GM19395 (cell line): ENCODE data around the gene SLC66A3.

Source experiments
- ATAC-seq: cut with Tn5 transposase; IDR thresholded peaks from one replicate; pipeline ENCODE4 v1.9.1; 2021; ENCODE audit warnings: mild to moderate bottlenecking, moderate library complexity; ENCODE audit not compliant: unreplicated experiment

Gene SLC66A3

DNA sequence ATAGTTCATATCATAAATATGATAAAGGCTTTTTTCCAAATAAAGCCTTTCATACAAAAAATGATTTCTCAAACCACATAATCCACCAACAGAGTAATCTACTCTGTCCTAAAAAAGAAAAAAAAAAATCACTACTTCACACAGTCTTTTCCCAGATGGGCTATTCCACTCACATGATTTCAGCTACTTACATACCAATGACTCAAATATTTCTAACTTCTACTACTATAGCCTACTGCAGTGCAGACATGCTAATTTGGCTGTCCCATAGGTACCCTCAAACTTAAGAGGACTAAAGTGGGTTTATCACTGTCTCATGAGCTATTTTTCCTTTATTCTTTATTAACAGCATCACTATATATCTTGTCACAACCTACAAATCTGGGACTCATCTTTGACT is 57.4 kb downstream of the SLC66A3 start:
- ATAC-seq = no peak

GRCh38 chr2:11213090-11213638 is 57.9 kb downstream of the SLC66A3 start:
- ATAC-seq = no peak

GRCh38 chr2:11213975-11214374 is 58.7 kb downstream of the SLC66A3 start:
- no peak for ATAC-seq

GRCh38 chr2:11214770-11215169 is 59.5 kb downstream of the SLC66A3 start:
- ATAC-seq = no peak

DNA sequence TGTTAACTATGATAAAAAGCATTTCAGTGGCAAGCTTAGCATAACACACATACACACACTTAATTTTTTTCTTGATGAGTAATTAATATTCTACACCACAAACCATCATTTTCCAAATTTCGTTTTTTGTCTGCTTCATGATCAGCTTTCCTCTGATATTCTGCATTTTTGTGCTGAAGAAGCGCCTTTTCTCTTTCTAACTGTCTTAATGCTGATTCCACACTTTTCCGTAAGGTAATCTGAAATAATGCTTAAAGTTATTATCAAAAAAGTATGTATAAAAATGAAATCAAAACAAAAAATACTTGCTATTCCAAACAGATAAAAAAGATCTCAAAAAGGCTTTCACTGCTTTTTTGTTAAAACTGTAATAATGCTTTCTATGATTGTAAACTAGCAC is 60.1 kb downstream of the SLC66A3 start:
- ATAC-seq = no peak

GRCh38 chr2:11220445-11220844 is 65.2 kb downstream of the SLC66A3 start:
- no peak for ATAC-seq

GRCh38 chr2:11222845-11223244 is 67.6 kb downstream of the SLC66A3 start:
- no peak for ATAC-seq

GRCh38 chr2:11224887-11225286 is 69.6 kb downstream of the SLC66A3 start:
- no peak for ATAC-seq

DNA sequence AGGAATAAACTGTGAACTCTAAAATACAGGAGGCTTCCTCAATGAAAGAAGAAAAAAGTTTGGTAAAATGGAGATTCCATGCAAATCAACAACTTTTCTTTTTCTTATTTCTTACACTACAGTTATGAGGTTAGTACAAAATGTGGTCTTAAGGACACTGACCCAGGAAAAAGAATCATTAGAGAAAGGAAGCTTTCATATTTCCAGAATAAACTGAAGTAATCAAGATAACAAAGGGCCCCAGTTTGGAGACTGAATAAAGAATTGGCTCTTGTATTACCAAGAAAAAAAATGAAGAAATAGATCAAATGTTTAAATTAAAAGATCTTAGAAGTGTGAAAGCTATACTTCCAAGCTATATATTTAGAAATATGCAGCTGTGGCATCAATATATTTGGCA is 72.3 kb downstream of the SLC66A3 start:
- ATAC-seq = no peak
